CD4-positive, CD25-positive, alpha-beta regulatory T cell (primary cell): Measurements from ENCODE around the gene DIAPH3. TPM values are rescaled to one million over a fixed set of nuclear protein-coding genes. Genes with fewer than 3 reads are reported as not detected.

Experiments used
- ATAC-seq, 2 donors: fragments of 150-1000 bp; cut with Tn5 transposase; one replicate each; pipeline ENCODE4 v1.10.0; 2021; ENCODE audit warnings: low read depth in 2 of 2, moderate number of reproducible peaks in 2 of 2, moderate library complexity in 1 of 2
- DNase-seq, 3 donors: peaks; one replicate each; pipeline versions ENCODE4 v3.0.0 to v3.0.0-alpha.2; 2012 to 2022; ENCODE audit warnings: mixed read lengths in 1 of 3
- H3K27ac ChIP-seq: one replicate; pipeline ENCODE4 v1.7.0; 2013; ENCODE audit warnings: mild to moderate bottlenecking, low read length; ENCODE audit not compliant: insufficient read depth, poor library complexity, severe bottlenecking
- H3K27me3 ChIP-seq: one replicate; pipeline ENCODE4 v1.7.0; 2013; ENCODE audit warnings: low read length; ENCODE audit not compliant: control insufficient read depth, insufficient read depth
- H3K36me3 ChIP-seq: one replicate; pipeline ENCODE4 v1.7.0; 2013; ENCODE audit warnings: mild to moderate bottlenecking, low read length, moderate library complexity; ENCODE audit not compliant: control insufficient read depth, insufficient read depth
- H3K4me1 ChIP-seq: 2 replicates; pipeline ENCODE4 v1.7.0; 2013; ENCODE audit warnings: mild to moderate bottlenecking, low read length; ENCODE audit not compliant: insufficient read depth, control insufficient read depth, poor library complexity, severe bottlenecking
- H3K4me3 ChIP-seq: one replicate; pipeline ENCODE4 v1.7.0; 2013; ENCODE audit warnings: low read depth, mild to moderate bottlenecking, low read length, moderate library complexity
- H3K9me3 ChIP-seq, 2 experiments: 1 replicate in 1 of 2; 2 replicates in 1 of 2; pipeline ENCODE4 v1.7.0; 2013; ENCODE audit warnings: low read length in 2 of 2, mild to moderate bottlenecking in 1 of 2, moderate library complexity in 1 of 2; ENCODE audit not compliant: control insufficient read depth in 2 of 2
- H3K27ac Mint-ChIP-seq, 3 donors: one replicate each; pipeline ENCODE4 v1.8.0; 2020 to 2022; ENCODE audit warnings: mild to moderate bottlenecking in 3 of 3, mixed read lengths in 3 of 3, moderate library complexity in 2 of 3
- H3K27me3 Mint-ChIP-seq: one replicate; pipeline ENCODE4 v1.8.0; 2022; ENCODE audit warnings: mild to moderate bottlenecking, mixed read lengths
- H3K36me3 Mint-ChIP-seq: one replicate; pipeline ENCODE4 v1.8.0; 2020; ENCODE audit warnings: mixed read lengths
- H3K4me1 Mint-ChIP-seq, 4 donors: one replicate each; pipeline ENCODE4 v1.8.0; 2020 to 2022; ENCODE audit warnings: mixed read lengths in 4 of 4, mild to moderate bottlenecking in 1 of 4
- H3K4me3 Mint-ChIP-seq, 4 donors: one replicate each; pipeline ENCODE4 v1.8.0; 2020 to 2022; ENCODE audit warnings: mild to moderate bottlenecking in 4 of 4, mixed read lengths in 4 of 4, moderate library complexity in 3 of 4
- H3K9me3 Mint-ChIP-seq, 7 donors: one replicate each; pipeline ENCODE4 v1.8.0; 2020 to 2022; ENCODE audit warnings: mixed read lengths in 7 of 7, mild to moderate bottlenecking in 3 of 7, moderate library complexity in 2 of 7
- polyA plus RNA-seq, 4 donors: library from polyadenylated mRNA; unstranded; fragments of 300-500 nt; fragmentation: Illumina TruSeq; gene quantifications; one replicate each; pipeline ENCODE4 v1.2.3, GENCODE V29; 2021
- total RNA-seq: library from RNA; stranded (reverse); gene quantifications from one replicate; pipeline ENCODE4 v1.2.3, GENCODE V29; 2022

Gene DIAPH3
- total and polyA plus RNA-seq, 5 donors from 2014 or later = 0.09 to 0.57 (median 0.27) TPM

DNA sequence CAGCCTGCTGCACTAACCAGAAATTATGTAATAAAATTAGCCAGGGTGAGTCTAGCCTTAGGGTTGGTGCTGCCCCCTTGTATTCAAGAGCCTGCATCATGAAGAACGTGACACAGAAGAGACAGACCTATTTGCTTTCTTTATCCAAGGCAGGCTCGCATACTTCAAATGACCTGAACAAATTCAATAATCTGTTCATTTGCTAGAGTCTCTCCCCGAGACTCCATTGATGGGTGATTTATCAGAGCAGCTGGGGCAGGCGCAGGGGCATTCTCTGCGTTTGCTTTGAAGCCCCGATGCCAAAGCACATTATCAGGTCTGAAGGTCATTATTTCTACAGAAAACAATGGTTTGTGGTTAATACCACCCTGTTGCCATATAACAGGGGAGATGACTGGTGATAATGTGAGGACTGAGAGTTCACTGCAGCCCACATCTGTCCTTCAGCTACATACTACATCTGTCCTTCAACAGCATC is 520.3 kb downstream of the DIAPH3 start:
- no peaks in the 10 kb centered on the region for H3K4me1 ChIP-seq
- ATAC-seq (no peak), DNase-seq (no peak)
- Mint-ChIP-seq H3K4me1 (no peaks in the 10 kb centered on the region), H3K27ac (no peak overlapping the region), H3K9me3 (no peaks in the 10 kb centered on the region), H3K27me3 (peaks cover 5% of the 10 kb centered on the region), H3K36me3 (no peaks in the 10 kb centered on the region), H3K4me3 (no peak overlapping the region)
- no peaks in the 10 kb centered on the region for H3K27me3 ChIP-seq
- H3K4me3 ChIP-seq = no peak overlapping the region
- H3K27ac ChIP-seq = no peak overlapping the region
- no peaks in the 10 kb centered on the region for H3K9me3 ChIP-seq
- H3K36me3 ChIP-seq = no peaks in the 10 kb centered on the region

DNA sequence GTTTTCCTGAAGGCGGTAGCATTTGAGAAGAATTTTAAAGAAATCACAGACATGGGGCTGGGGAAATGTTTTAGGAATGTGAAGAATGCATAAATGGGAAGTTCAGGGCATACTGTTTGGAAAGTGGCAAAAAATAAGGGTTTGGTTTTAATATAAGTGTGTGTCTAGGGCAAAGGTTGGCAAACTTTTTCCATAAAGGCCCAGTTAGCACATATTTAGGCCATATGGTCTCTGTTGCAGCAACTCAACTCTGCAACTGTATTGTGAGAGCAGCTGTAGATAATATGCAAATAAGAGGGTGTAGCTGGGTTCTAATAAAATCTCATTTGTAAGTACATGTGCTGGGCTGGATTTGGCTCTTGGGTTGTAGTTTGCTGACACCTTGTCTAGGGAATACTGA is 521.9 kb downstream of the DIAPH3 start:
- H3K4me3 ChIP-seq = no peak overlapping the region
- Mint-ChIP-seq H3K9me3 (no peaks in the 10 kb centered on the region), H3K4me3 (no peak overlapping the region), H3K4me1 (no peaks in the 10 kb centered on the region), H3K36me3 (no peaks in the 10 kb centered on the region), H3K27me3 (peaks cover 5% of the 10 kb centered on the region), H3K27ac (peak overlapping the region in 1 of 3 donors; percentile 38)
- no peaks in the 10 kb centered on the region for H3K9me3 ChIP-seq
- DNase-seq = no peak
- no peaks in the 10 kb centered on the region for H3K27me3 ChIP-seq
- H3K4me1 ChIP-seq = no peaks in the 10 kb centered on the region
- H3K27ac ChIP-seq = no peak overlapping the region
- no peak for ATAC-seq
- H3K36me3 ChIP-seq = no peaks in the 10 kb centered on the region

DNA sequence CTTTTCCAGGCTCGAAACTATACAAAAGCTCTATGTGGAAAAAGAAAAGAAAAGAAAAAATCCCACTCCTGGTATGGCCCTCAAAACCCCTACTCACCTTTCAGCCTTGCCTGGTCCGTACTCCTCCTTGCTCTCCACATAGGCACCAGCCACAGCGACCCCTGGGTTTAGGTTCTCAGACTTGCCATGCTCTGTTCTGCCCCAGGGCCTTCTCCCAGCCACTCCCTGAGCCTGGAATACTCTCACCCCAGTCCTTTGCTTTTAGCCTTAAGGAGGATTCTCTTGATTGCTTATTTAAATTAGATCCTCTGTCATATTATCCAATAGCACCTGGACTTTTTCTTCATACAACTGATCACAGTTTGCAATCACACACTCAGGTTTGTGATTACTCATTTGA is 522.5 kb downstream of the DIAPH3 start:
- no peaks in the 10 kb centered on the region for H3K27me3 ChIP-seq
- H3K4me3 Mint-ChIP-seq = no peak overlapping the region
- no peaks in the 10 kb centered on the region for H3K9me3 ChIP-seq
- H3K4me1 Mint-ChIP-seq = no peaks in the 10 kb centered on the region
- H3K36me3 Mint-ChIP-seq = no peaks in the 10 kb centered on the region
- H3K27ac ChIP-seq = no peak overlapping the region
- H3K27ac Mint-ChIP-seq = no peak overlapping the region
- no peaks in the 10 kb centered on the region for H3K4me1 ChIP-seq
- H3K4me3 ChIP-seq = no peak overlapping the region
- DNase-seq (no peak), ATAC-seq (no peak)
- peaks cover 5% of the 10 kb centered on the region for H3K27me3 Mint-ChIP-seq
- H3K36me3 ChIP-seq = no peaks in the 10 kb centered on the region
- no peaks in the 10 kb centered on the region for H3K9me3 Mint-ChIP-seq

DNA sequence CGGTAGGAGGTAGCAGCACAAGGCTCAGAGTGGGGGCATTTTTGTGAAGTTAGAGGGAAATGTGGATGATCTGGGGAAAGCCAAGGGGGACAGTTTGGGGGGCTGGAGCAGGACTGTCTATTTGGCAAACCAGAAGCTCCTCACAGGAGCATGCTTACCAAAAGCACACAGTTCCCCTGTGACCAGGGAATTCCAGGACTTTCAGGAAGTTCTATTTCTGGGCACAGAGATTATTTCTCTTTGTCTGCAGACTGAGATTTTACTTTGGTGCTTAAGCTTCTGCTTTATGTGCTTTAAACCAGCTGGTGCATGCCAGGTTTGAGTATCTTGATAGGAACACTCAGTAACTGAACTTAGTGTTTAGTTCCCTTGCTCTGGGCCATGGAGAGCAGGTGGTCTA is 525.3 kb downstream of the DIAPH3 start:
- Mint-ChIP-seq H3K36me3 (no peaks in the 10 kb centered on the region), H3K27ac (no peak overlapping the region), H3K27me3 (peaks cover 5% of the 10 kb centered on the region), H3K4me3 (no peak overlapping the region), H3K9me3 (no peaks in the 10 kb centered on the region), H3K4me1 (no peaks in the 10 kb centered on the region)
- ATAC-seq (no peak), DNase-seq (no peak)
- Histone ChIP-seq H3K9me3 (no peaks in the 10 kb centered on the region), H3K27me3 (no peaks in the 10 kb centered on the region), H3K36me3 (no peaks in the 10 kb centered on the region), H3K4me3 (no peak overlapping the region), H3K4me1 (no peaks in the 10 kb centered on the region), H3K27ac (no peak overlapping the region)

DNA sequence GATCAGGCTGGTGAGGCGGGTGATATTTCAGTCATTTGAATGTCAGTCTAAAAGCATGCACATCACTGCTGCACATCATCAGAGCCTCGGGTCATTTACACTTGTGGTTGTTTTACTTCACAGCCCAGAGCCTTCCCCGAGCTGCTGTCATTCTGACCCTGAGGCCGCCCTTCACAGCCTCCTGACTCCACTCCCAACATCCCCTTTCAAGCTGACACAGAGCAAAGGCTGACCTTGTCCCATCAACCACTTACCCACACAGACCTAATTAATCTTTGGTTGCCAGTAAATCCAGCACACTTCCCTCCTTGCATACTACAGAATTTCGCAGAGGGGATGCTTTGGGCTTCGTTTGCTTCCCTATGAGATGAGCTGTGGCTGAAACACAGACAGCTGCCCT is 528.1 kb downstream of the DIAPH3 start:
- Histone ChIP-seq H3K27me3 (no peaks in the 10 kb centered on the region), H3K36me3 (no peaks in the 10 kb centered on the region), H3K27ac (no peak overlapping the region), H3K4me1 (no peaks in the 10 kb centered on the region), H3K9me3 (no peaks in the 10 kb centered on the region), H3K4me3 (no peak overlapping the region)
- no peak overlapping the region for H3K27ac Mint-ChIP-seq
- no peak overlapping the region for H3K4me3 Mint-ChIP-seq
- ATAC-seq (no peak), DNase-seq (no peak)
- no peaks in the 10 kb centered on the region for H3K36me3 Mint-ChIP-seq
- no peaks in the 10 kb centered on the region for H3K27me3 Mint-ChIP-seq
- H3K9me3 Mint-ChIP-seq = no peaks in the 10 kb centered on the region
- no peaks in the 10 kb centered on the region for H3K4me1 Mint-ChIP-seq

DNA sequence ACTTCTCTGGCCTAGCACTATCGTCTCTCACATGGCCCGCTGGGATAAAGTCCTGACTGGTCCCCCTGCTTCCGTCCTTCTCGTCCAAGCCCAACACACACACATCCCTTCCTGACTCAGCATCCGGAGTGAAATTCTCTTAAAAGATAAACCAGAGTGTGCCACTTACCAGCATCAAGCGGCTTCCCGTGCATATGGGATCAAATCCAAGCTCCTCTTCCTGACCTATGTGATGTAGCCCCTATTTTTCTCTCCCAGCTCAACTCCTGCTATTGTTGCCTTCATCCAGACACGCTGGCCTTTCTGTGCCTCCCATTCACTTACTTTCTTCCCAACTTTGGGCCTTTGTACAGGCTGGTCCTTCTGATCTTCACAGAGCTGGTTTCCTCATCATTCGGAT is 530.4 kb downstream of the DIAPH3 start:
- H3K4me3 Mint-ChIP-seq = no peak overlapping the region
- peaks cover 0 to 2% (median 0%) of the 10 kb centered on the region in 7 donors for H3K9me3 Mint-ChIP-seq
- no peak overlapping the region for H3K27ac Mint-ChIP-seq
- H3K4me3 ChIP-seq = no peak overlapping the region
- no peaks in the 10 kb centered on the region for H3K9me3 ChIP-seq
- H3K36me3 Mint-ChIP-seq = no peaks in the 10 kb centered on the region
- H3K27me3 Mint-ChIP-seq = no peaks in the 10 kb centered on the region
- ATAC-seq = no peak
- no peaks in the 10 kb centered on the region for H3K36me3 ChIP-seq
- H3K27ac ChIP-seq = no peak overlapping the region
- H3K4me1 Mint-ChIP-seq = no peaks in the 10 kb centered on the region
- no peaks in the 10 kb centered on the region for H3K4me1 ChIP-seq
- no peak for DNase-seq
- no peaks in the 10 kb centered on the region for H3K27me3 ChIP-seq

DNA sequence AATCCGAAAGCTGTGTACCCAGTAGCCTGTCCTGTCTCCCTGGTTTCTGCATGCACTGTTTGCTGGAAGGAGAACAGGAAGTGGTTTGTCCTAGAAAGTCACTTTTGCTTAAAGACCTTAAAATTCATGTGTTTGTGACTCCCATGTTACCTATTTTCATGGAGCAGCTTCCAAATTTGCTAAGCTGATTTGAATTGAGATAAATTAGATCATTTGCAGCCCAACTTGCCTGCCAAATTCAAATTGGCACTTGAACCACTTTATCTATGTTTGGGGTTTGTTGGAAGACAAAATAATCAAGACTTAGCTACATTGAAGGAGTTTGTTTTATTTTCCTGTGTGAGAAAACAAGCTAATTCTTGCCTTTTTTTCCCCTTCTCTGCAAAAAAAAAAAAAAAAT is 532.5 kb downstream of the DIAPH3 start:
- Mint-ChIP-seq H3K4me3 (no peak overlapping the region), H3K9me3 (peaks cover 0 to 2% (median 0%) of the 10 kb centered on the region in 7 donors), H3K27me3 (no peaks in the 10 kb centered on the region), H3K4me1 (no peaks in the 10 kb centered on the region), H3K27ac (no peak overlapping the region), H3K36me3 (no peaks in the 10 kb centered on the region)
- ATAC-seq (no peak), DNase-seq (no peak)
- Histone ChIP-seq H3K4me1 (no peaks in the 10 kb centered on the region), H3K36me3 (no peaks in the 10 kb centered on the region), H3K4me3 (no peak overlapping the region), H3K27me3 (no peaks in the 10 kb centered on the region), H3K27ac (no peak overlapping the region), H3K9me3 (no peaks in the 10 kb centered on the region)

DNA sequence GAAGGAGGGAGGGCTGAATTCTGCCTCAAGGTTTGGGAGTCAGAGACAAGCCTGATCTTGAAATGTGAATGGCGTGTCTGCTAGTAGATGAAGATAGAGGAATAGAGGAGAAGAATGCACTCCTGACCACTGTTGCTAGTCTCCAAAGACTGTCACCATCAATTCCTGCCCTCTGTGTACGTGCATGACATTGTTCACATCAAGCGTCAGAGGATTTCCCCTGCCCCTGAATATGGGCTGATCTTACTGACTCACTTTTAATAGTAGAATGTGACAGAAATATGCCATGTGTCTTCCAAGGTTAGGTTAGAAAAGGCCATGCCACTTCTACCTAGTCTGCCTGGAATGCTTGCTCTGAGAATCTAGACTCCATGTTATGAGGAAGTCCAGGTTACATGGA is 538.6 kb downstream of the DIAPH3 start:
- H3K36me3 ChIP-seq = no peaks in the 10 kb centered on the region
- Mint-ChIP-seq H3K4me3 (no peak overlapping the region), H3K9me3 (peaks cover 0 to 3% (median 0%) of the 10 kb centered on the region in 7 donors), H3K27me3 (peaks cover 9% of the 10 kb centered on the region), H3K27ac (no peak overlapping the region), H3K36me3 (no peaks in the 10 kb centered on the region), H3K4me1 (no peaks in the 10 kb centered on the region)
- ATAC-seq (no peak), DNase-seq (no peak)
- H3K27ac ChIP-seq = no peak overlapping the region
- H3K4me1 ChIP-seq = no peaks in the 10 kb centered on the region
- H3K27me3 ChIP-seq = no peaks in the 10 kb centered on the region
- H3K9me3 ChIP-seq = no peaks in the 10 kb centered on the region
- no peak overlapping the region for H3K4me3 ChIP-seq
